GM21423 (cell line): ENCODE measurements around the gene SF3A1.

Source experiments
- ATAC-seq: cut with Tn5 transposase; IDR thresholded peaks from one replicate; pipeline ENCODE4 v1.9.1; 2021; ENCODE audit warnings: mild to moderate bottlenecking, moderate library complexity; ENCODE audit not compliant: unreplicated experiment

Gene SF3A1

GRCh38 chr22:30325724-30326254 lies 30.9 kb downstream of the SF3A1 start:
- ATAC-seq, result no peak

- no peak for ATAC-seq
Observed at GRCh38 chr22:30325065-30325720, 31.5 kb downstream of the SF3A1 start.

- no peak for ATAC-seq
Observed at GRCh38 chr22:30324014-30324730, 32.5 kb downstream of the SF3A1 start.

- no peak for ATAC-seq
Observed at GRCh38 chr22:30323246-30323645, 33.4 kb downstream of the SF3A1 start.

- ATAC-seq, result no peak
Observed at GRCh38 chr22:30321461-30321860, 35.2 kb downstream of the SF3A1 start.

GRCh38 chr22:30320021-30320556 lies 36.6 kb downstream of the SF3A1 start:
- ATAC-seq, result no peak

- ATAC-seq, result no peak
Observed at GRCh38 chr22:30318799-30319419, 37.8 kb downstream of the SF3A1 start.

- ATAC-seq, result no peak
Observed at GRCh38 chr22:30317778-30318177, 38.9 kb downstream of the SF3A1 start.

GRCh38 chr22:30315962-30316576 lies 40.6 kb downstream of the SF3A1 start:
- no peak for ATAC-seq

- ATAC-seq, result no peak
Observed at GRCh38 chr22:30314915-30315314, 41.8 kb downstream of the SF3A1 start.

GRCh38 chr22:30313527-30314363 lies 42.9 kb downstream of the SF3A1 start:
- no peak for ATAC-seq

GRCh38 chr22:30312053-30312452 lies 44.6 kb downstream of the SF3A1 start:
- no peak for ATAC-seq

- no peak for ATAC-seq
Observed at GRCh38 chr22:30310881-30311771, 45.6 kb downstream of the SF3A1 start.

- no peak for ATAC-seq
Observed at GRCh38 chr22:30309951-30310741, 46.5 kb downstream of the SF3A1 start.

GRCh38 chr22:30308518-30309230 lies 48.0 kb downstream of the SF3A1 start:
- no peak for ATAC-seq

GRCh38 chr22:30308093-30308492 lies 48.6 kb downstream of the SF3A1 start:
- no peak for ATAC-seq

- no peak for ATAC-seq
Observed at GRCh38 chr22:30307041-30307574, 49.6 kb downstream of the SF3A1 start.

- ATAC-seq, result no peak
Observed at GRCh38 chr22:30306627-30307011, 50.1 kb downstream of the SF3A1 start.
